Measurements from ENCODE around the gene CCNF. TPM values are rescaled to one million over a fixed set of nuclear protein-coding genes. Genes with fewer than 3 reads are reported as not detected.

The CCNF gene
- total RNA-seq, 4 donors from 2014 or later, result 0.27 to 2.1 (median 0.82) TPM

DNA sequence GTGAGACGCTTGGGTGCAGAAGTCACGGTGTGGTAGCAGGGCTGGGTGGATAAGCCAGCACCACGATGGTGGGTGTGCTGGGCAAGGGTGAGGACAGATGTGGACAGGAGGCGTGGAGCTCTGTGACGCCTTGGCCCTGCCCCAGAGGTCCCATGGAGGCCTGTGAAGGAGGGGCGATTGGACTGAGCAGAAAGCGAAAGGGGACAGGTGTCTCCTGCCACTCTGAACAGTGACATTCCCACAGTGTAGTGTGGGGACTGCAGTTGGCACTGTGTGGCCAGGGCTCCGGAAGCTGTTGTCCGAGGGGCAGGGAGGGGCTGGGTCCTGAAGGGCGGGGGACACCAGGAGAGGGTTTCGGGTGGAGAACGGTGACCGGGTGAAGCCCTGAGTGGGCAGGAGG, 53.0 kb downstream of the CCNF start:
- Histone ChIP-seq H3K4me1 (peaks cover 0 to 46% (median 10%) of the 10 kb centered on the region in 3 donors), H3K36me3 (peaks cover 0 to 8% of the 10 kb centered on the region in 2 donors), H3K4me3 (no peak overlapping the region), H3K27me3 (no peaks in the 10 kb centered on the region), H3K27ac (peak overlapping the region; percentile 66 to 85 (median 83)), H3K9me3 (no peaks in the 10 kb centered on the region)
- WGBS, 2 donors (ENCODE audit: low coverage in 1 of 2), result 50% methylated on average over 10 of the region's 13 CpGs; no CpG with 5 or more reads in 1 of the 2 donors
- ATAC-seq, result no peak
- TF ChIP-seq, protein P1, sequence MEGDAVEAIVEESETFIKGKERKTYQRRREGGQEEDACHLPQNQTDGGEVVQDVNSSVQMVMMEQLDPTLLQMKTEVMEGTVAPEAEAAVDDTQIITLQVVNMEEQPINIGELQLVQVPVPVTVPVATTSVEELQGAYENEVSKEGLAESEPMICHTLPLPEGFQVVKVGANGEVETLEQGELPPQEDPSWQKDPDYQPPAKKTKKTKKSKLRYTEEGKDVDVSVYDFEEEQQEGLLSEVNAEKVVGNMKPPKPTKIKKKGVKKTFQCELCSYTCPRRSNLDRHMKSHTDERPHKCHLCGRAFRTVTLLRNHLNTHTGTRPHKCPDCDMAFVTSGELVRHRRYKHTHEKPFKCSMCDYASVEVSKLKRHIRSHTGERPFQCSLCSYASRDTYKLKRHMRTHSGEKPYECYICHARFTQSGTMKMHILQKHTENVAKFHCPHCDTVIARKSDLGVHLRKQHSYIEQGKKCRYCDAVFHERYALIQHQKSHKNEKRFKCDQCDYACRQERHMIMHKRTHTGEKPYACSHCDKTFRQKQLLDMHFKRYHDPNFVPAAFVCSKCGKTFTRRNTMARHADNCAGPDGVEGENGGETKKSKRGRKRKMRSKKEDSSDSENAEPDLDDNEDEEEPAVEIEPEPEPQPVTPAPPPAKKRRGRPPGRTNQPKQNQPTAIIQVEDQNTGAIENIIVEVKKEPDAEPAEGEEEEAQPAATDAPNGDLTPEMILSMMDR (IDR thresholded peaks at IDR 0.05), result no peak
- TF ChIP-seq POLR2A (IDR thresholded peaks at IDR 0.05), result no peak
- TF ChIP-seq POLR2AphosphoS5 (IDR thresholded peaks at IDR 0.05), result no peak
- no peak for TF ChIP-seq EP300 (IDR thresholded peaks at IDR 0.05)

DNA sequence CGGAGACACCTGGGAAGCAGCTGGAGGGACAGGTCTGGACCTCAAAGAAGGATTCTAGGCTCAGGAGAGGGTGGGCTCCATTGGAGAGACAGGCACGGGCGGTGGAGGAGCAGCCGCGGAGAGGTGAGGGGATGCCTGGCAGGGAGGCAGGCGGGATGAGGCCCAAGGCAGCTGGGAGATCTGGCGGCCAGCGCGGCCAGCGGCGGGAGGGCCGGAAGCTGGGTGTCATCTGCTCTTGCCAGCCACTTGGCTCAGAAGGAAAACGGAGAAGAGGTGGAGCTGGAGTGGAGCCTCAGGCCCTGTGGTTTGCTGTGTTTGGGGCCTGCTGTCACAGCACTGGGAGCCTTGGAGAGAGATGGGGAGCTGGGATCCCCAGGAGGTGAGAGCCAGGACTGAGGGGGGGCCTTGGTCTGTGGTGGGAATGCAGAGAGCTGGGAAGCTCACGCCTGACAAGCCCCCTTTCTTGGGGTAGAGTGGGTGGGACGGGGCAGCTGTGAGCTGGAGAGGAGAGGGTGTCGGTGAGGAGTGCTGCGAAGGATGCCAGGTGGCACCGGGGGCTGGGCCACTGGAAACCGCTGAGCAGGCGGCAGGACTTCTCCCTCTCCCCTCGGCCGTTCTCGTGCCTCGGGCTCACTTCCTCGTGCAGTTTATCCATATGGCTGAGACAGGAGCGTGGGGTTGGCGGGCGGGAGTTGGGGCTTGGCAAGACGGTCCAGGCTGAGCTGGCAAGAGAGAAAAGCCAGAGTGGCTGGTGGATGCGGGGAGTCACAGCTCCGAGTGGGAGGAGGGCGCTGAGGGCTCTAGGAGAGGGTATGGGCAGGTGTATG, 53.7 kb downstream of the CCNF start:
- H3K4me1 ChIP-seq, result peaks cover 0 to 47% (median 10%) of the 10 kb centered on the region in 3 donors
- H3K36me3 ChIP-seq, result peaks cover 0 to 8% of the 10 kb centered on the region in 2 donors
- TF ChIP-seq POLR2AphosphoS5 (IDR thresholded peaks at IDR 0.05) (peak; percentile 22), POLR2A (IDR thresholded peaks at IDR 0.05) (no peak), EP300 (IDR thresholded peaks at IDR 0.05) (no peak)
- TF ChIP-seq, protein P1 (IDR thresholded peaks at IDR 0.05), result no peak
- H3K4me3 ChIP-seq, result peak overlapping the region; percentile 1 to 40
- peak; percentile 88 for ATAC-seq
- no peaks in the 10 kb centered on the region for H3K27me3 ChIP-seq
- 0 to 19% methylated on average over 4 to 12 of the region's 32 CpGs for WGBS, 2 donors (ENCODE audit: low coverage in 1 of 2)
- peak overlapping the region; percentile 66 to 85 (median 83) for H3K27ac ChIP-seq
- no peaks in the 10 kb centered on the region for H3K9me3 ChIP-seq

DNA sequence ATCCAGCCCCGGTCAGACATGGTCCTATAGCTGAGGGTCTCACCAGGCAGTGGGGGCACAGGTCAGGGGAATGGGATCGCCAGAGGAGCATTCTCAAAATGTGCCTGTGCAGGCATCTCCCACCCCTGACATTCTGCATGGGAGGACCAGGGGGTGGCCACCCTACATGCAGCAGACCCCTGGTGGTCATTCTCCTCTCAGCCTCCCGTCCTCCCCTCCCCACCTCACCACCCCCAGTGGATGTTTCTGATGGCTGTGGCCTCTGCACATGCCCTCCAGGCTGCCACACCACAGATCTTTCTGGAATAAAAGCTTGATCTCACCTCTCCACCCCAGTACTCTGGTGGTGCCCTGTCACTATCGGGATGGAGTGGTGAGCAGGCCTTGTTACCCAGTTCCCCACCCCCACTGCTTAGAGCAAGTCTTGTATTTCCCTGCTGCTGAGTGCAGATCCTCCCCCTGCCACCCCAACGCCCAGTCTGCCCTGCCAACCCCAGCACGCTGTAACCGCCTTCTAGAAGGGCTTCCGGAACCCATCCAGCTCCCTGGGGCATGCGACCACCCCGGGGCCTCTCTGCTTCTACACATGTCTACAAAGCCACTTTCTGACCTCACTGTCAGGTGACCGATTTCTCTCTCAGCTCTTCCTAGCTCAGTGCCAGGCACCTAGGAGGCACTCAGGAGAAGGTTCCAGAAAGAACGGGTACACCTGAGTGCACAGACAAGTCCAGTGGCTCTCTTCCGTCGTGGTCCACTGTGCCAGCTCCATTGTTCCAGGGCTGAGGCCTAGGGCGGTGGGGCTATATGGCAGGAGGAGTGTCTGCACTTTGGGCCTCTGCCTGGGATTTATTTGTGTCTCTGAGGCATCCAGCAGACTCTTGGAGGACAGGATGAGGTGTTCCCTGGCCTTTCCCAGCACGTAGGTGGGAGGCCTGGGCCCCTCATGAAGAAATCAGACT, 55.0 kb downstream of the CCNF start:
- TF ChIP-seq POLR2AphosphoS5 (IDR thresholded peaks at IDR 0.05) (no peak), POLR2A (IDR thresholded peaks at IDR 0.05) (no peak), EP300 (IDR thresholded peaks at IDR 0.05) (no peak)
- TF ChIP-seq, protein P1 (IDR thresholded peaks at IDR 0.05), result no peak
- no peak for ATAC-seq
- WGBS, 2 donors (ENCODE audit: low coverage in 1 of 2), result 84 to 96% methylated on average over 8 to 10 of the region's 16 CpGs
- H3K4me1 ChIP-seq, result peaks cover 0 to 47% (median 10%) of the 10 kb centered on the region in 3 donors
- H3K4me3 ChIP-seq, result no peak overlapping the region
- no peaks in the 10 kb centered on the region for H3K9me3 ChIP-seq
- H3K27ac ChIP-seq, result peak overlapping the region in 3 of 4 donors; percentile 82 to 85 (median 84)
- H3K27me3 ChIP-seq, result no peaks in the 10 kb centered on the region
- H3K36me3 ChIP-seq, result peaks cover 0 to 8% of the 10 kb centered on the region in 2 donors

GRCh38 chr16:2484898-2485508, 55.8 kb downstream of the CCNF start:
- no peak overlapping the region for H3K4me3 ChIP-seq
- no peak for TF ChIP-seq POLR2AphosphoS5 (IDR thresholded peaks at IDR 0.05)
- TF ChIP-seq POLR2A (IDR thresholded peaks at IDR 0.05), result no peak
- TF ChIP-seq, protein P1 (IDR thresholded peaks at IDR 0.05), result no peak
- TF ChIP-seq EP300 (IDR thresholded peaks at IDR 0.05), result no peak
- 94 to 100% methylated on average over 1 to 4 of the region's 13 CpGs for WGBS, 2 donors (ENCODE audit: low coverage in 1 of 2)
- H3K27me3 ChIP-seq, result no peaks in the 10 kb centered on the region
- H3K9me3 ChIP-seq, result no peaks in the 10 kb centered on the region
- ATAC-seq, result no peak
- H3K27ac ChIP-seq, result peak overlapping the region in 1 of 4 donors; percentile 17
- peaks cover 0 to 47% (median 10%) of the 10 kb centered on the region in 3 donors for H3K4me1 ChIP-seq
- peaks cover 0 to 12% of the 10 kb centered on the region in 2 donors for H3K36me3 ChIP-seq
